ENCODE measurements around the gene IKZF1. TPM values are rescaled to one million over a fixed set of nuclear protein-coding genes. Genes with fewer than 3 reads are reported as not detected.

Gene IKZF1
- total and polyA plus RNA-seq, 2 of the 13 experiments (the other 11 are each of a cell fraction or from before 2014, with no cell fraction given), result not detected

DNA sequence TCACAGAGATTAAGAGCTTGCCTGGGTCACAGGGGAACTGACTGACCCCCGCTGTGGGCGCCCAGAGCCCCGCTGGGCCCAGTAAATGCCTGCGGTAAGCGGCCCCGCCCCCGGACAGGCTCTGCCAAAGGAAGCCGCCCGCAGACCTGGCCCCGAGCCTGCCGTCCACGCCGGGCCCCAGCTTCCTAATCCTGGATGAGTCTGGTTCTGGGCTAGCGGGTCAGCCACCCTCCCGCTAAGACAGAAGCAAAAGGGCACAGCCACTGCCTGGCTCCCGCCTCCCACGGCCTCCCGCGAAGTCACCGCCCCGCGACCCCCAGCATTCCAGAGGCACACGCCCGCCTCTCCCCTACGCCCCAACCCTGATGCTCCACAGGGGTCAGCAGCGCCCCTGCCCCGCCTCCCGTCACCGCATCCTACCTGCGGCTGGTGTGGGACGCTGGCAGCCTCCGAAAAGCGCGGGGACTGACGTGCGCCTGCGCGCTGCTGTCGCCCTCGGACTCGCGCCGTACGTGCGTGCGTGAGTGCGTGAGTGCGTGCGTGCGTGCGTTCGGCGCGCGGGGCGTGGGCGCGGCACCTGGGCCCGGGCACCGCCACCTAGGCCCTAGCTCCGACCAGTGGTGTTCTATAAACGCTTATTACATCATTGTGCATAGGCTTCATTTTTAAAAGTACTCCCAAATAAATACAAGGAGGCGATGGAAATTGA is 145.5 kb downstream of the IKZF1 start, which contains the start of gene FIGNL1 (continued):
- peak; percentile 36; the same call in 1 of the 2 replicates for TF ChIP-seq KIAA2018 (CRISPR knock-in tag; IDR thresholded peaks at IDR 0.05; ENCODE audit: borderline replicate concordance)
- peak; percentile 80; the same call in 1 of the 2 replicates for TF ChIP-seq TGIF2 (CRISPR knock-in tag; IDR thresholded peaks at IDR 0.05)
- TF ChIP-seq ZNF276 (CRISPR knock-in tag; IDR thresholded peaks at IDR 0.05; ENCODE audit: low read depth), result peak; percentile 70; the same call in 1 of the 2 replicates
- peak; percentile 99 for TF ChIP-seq YEATS2 (CRISPR knock-in tag; IDR thresholded peaks at IDR 0.05; ENCODE audit: borderline replicate concordance)
- TF ChIP-seq ZNF333 (CRISPR knock-in tag; IDR thresholded peaks at IDR 0.05; ENCODE audit: borderline replicate concordance), result 0 out of 2 replicates have a peak, but pooled peaks have one; percentile 53
- TF ChIP-seq ZNF616 (CRISPR knock-in tag; IDR thresholded peaks at IDR 0.05; ENCODE audit: low read depth), result 0 out of 2 replicates have a peak, but pooled peaks have one; percentile 64
- peak; percentile 33; the same call in 1 of the 2 replicates for TF ChIP-seq RXRA (CRISPR knock-in tag; IDR thresholded peaks at IDR 0.05)
- TF ChIP-seq, protein P1, sequence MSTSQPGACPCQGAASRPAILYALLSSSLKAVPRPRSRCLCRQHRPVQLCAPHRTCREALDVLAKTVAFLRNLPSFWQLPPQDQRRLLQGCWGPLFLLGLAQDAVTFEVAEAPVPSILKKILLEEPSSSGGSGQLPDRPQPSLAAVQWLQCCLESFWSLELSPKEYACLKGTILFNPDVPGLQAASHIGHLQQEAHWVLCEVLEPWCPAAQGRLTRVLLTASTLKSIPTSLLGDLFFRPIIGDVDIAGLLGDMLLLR (CRISPR knock-in tag; IDR thresholded peaks at IDR 0.05), result peak; percentile 84; the same call in 1 of the 2 replicates
- TF ChIP-seq BORCS8-MEF2B (CRISPR knock-in tag; IDR thresholded peaks at IDR 0.05), result peak; percentile 97
- TF ChIP-seq PAWR (CRISPR knock-in tag; IDR thresholded peaks at IDR 0.05; ENCODE audit: borderline replicate concordance), result no peak
- TF ChIP-seq ZNF777 (CRISPR knock-in tag; IDR thresholded peaks at IDR 0.05), result peak; percentile 43; the same call in 1 of the 2 replicates
- peak; percentile 74 for TF ChIP-seq SRSF1 (optimal IDR thresholded peaks at IDR 0.05; ENCODE audit: low read depth, low read length)
- TF ChIP-seq GLI4 (CRISPR knock-in tag; IDR thresholded peaks at IDR 0.05; ENCODE audit: borderline replicate concordance), result peak; percentile 85; the same call in 1 of the 2 replicates
- peak; percentile 73 for TF ChIP-seq TBX2 (CRISPR knock-in tag; IDR thresholded peaks at IDR 0.05; ENCODE audit: borderline replicate concordance)
- no peak for TF ChIP-seq CBX1 (IDR thresholded peaks at IDR 0.05; ENCODE audit: low read depth)
